ENCODE results near the gene PIK3CD. TPM values are rescaled to one million over a fixed set of nuclear protein-coding genes. Genes with fewer than 3 reads are reported as not detected.

PIK3CD gene
- total and polyA plus RNA-seq, 2 of the 8 experiments (the other 6 are each of a cell fraction or from before 2014, with no cell fraction given), result 20.6 to 24.1 TPM

DNA sequence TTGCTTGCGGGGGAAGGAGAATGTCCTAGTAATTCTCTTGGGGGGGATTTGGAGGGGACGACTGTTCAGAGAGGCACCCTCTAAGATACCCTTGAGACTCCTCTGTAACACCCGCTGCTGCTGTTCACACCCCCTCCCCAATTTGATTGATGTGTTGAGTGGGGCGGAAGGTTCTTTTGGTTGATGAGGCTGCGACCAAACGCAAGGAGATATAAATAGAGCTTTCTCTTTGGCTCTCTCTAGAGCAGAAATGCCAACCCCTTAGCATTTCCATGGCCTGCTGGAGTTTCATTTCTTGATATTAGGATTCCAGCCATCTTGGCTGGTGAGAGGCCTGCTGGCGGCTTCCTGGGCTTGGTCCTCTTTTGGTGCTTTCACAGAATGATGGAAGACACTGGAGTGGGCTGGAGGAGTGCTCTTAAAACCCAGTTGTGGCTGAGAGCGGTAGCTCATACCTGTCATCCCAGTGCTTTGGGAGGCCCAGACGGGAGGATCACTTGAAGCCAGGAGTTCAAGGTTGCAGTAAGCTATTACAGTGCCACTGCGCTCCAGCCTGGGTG, 2.0 kb downstream of the PIK3CD start:
- H3K79me1 ChIP-seq (ENCODE audit: low read depth, low read length), result no peaks in the 10 kb centered on the region
- H4K5ac ChIP-seq (ENCODE audit: insufficient read length, low read depth, low read length), result no peak overlapping the region
- no peak overlapping the region for H2BK12ac ChIP-seq (ENCODE audit: low read depth, low read length)
- no peak overlapping the region for H3K27ac ChIP-seq (ENCODE audit: low read depth, low read length)
- no peaks in the 10 kb centered on the region for H3K9me3 ChIP-seq (ENCODE audit: insufficient read depth in 2 of 2, low read depth in 1 of 2, low read length in 1 of 2)
- no peak for DNase-seq (ENCODE audit: low read depth in 1 of 2, low spot score in 2 of 2)
- H3K56ac ChIP-seq (replicated peaks; ENCODE audit: insufficient read length, low read depth, low read length), result no peak overlapping the region
- H3K36me3 ChIP-seq (ENCODE audit: control insufficient read depth in 2 of 4, insufficient read depth in 4 of 4, low read length in 3 of 4), result no peaks in the 10 kb centered on the region
- no peak overlapping the region for H2AK5ac ChIP-seq (ENCODE audit: low read depth, low read length)
- H3K4ac ChIP-seq (replicated peaks; ENCODE audit: insufficient read length, low read depth, low read length), result no peak overlapping the region
- H3K4me1 ChIP-seq (replicated peaks in 1 of 4; ENCODE audit: control insufficient read depth in 3 of 4, insufficient read depth in 4 of 4, low read length in 3 of 4), result peaks cover 0 to 3% (median 0%) of the 10 kb centered on the region in 4 experiments; a peak in 3 of 7 replicates
- H2AFZ ChIP-seq (ENCODE audit: low read length), result no peak overlapping the region
- H3K4me2 ChIP-seq (ENCODE audit: insufficient read depth in 1 of 2, low read depth in 2 of 2, low read length in 2 of 2), result no peak overlapping the region; a peak in 1 of 4 replicates
- H3K18ac ChIP-seq (ENCODE audit: extremely low read depth, low read length), result no peak overlapping the region
- 0 out of 2 replicates have a peak overlapping the region, but pooled peaks have one; percentile 61 for H2BK15ac ChIP-seq (ENCODE audit: low read length)
- H3K4me3 ChIP-seq (ENCODE audit: extremely low read depth in 1 of 4, insufficient read depth in 2 of 4, low read depth in 3 of 4, low read length in 4 of 4), result no peak overlapping the region
- CTCF ChIA-PET (ENCODE audit: partially characterized antibody), result interaction anchor here (0.7 to 2.0 kb wide), 13 partner anchors 9 to 69 kb away, joined by 3 to 11 read pairs (median 3); no protein-coding TSS in a partner anchor
- H3K79me2 ChIP-seq (ENCODE audit: control insufficient read depth in 1 of 2, insufficient read depth in 2 of 2, low read length in 2 of 2), result no peaks in the 10 kb centered on the region
- no peak overlapping the region for H3K9ac ChIP-seq (replicated peaks in 1 of 4; ENCODE audit: extremely low read depth in 1 of 4, low read depth in 3 of 4, low read length in 3 of 4)
- WGBS, 2 experiments (ENCODE audit: extremely low coverage in 1 of 2, insufficient coverage in 1 of 2, insufficient read length in 1 of 2, insufficient replicate concordance in 2 of 2, low coverage in 1 of 2, low lambda C conversion rate in 2 of 2, missing lambda C conversion rate in 1 of 2), result 90% methylated on average over 10 of the region's 10 CpGs; no CpG with 5 or more reads in 1 of the 2 experiments
- H2BK5ac ChIP-seq (ENCODE audit: low read depth, low read length), result no peak overlapping the region; the same call in 1 of the 2 replicates
- no peak for FAIRE-seq
- H3K27me3 ChIP-seq (replicated peaks in 1 of 4; ENCODE audit: control insufficient read depth in 3 of 4, extremely low read depth in 1 of 4, insufficient read depth in 3 of 4, low read length in 3 of 4), result peaks cover 5 to 33% (median 29%) of the 10 kb centered on the region in 4 experiments
- no peak overlapping the region for H3K14ac ChIP-seq (ENCODE audit: insufficient read length)
- no peak overlapping the region for H4K8ac ChIP-seq (ENCODE audit: extremely low read depth, insufficient read depth, low read length)
- H3K23me2 ChIP-seq (ENCODE audit: low read depth, low read length), result peaks cover 8% of the 10 kb centered on the region
- H2BK20ac ChIP-seq (ENCODE audit: low read length), result no peak overlapping the region
- H4K20me1 ChIP-seq (replicated peaks in 1 of 2; ENCODE audit: control insufficient read depth in 1 of 2, insufficient read depth in 2 of 2, low read length in 2 of 2), result no peaks in the 10 kb centered on the region
- H3K23ac ChIP-seq (ENCODE audit: insufficient read length), result no peak overlapping the region
- H4K91ac ChIP-seq (replicated peaks; ENCODE audit: insufficient read length, low read length), result no peak overlapping the region
- POLR2A ChIA-PET (ENCODE audit: partially characterized antibody), result interaction anchor here (1.2 to 1.3 kb wide), 2 partner anchors 21 to 58 kb away, joined by 3 read pairs; no protein-coding TSS in a partner anchor
- no peak overlapping the region for H2BK120ac ChIP-seq (replicated peaks; ENCODE audit: low read depth, low read length)
- no peak for TF ChIP-seq EP300 (IDR thresholded peaks at IDR 0.05; ENCODE audit: borderline replicate concordance in 1 of 2, low read depth in 2 of 2, low read length in 2 of 2)
- TF ChIP-seq CHD2 (IDR thresholded peaks at IDR 0.05; ENCODE audit: low read length), result no peak
- TF ChIP-seq KDM1A (IDR thresholded peaks at IDR 0.05; ENCODE audit: borderline replicate concordance, low read length), result no peak
- no peak for TF ChIP-seq RAD21 (IDR thresholded peaks at IDR 0.05 in 1 of 2, conservative IDR thresholded peaks at IDR 0.05 in 1 of 2; ENCODE audit: low read depth in 2 of 2, low read length in 2 of 2)
- TF ChIP-seq EGR1 (IDR thresholded peaks at IDR 0.05; ENCODE audit: borderline replicate concordance, low read depth, low read length), result no peak
- no peak for TF ChIP-seq YY1 (IDR thresholded peaks at IDR 0.05; ENCODE audit: low read depth, low read length)
- TF ChIP-seq, protein P1, sequence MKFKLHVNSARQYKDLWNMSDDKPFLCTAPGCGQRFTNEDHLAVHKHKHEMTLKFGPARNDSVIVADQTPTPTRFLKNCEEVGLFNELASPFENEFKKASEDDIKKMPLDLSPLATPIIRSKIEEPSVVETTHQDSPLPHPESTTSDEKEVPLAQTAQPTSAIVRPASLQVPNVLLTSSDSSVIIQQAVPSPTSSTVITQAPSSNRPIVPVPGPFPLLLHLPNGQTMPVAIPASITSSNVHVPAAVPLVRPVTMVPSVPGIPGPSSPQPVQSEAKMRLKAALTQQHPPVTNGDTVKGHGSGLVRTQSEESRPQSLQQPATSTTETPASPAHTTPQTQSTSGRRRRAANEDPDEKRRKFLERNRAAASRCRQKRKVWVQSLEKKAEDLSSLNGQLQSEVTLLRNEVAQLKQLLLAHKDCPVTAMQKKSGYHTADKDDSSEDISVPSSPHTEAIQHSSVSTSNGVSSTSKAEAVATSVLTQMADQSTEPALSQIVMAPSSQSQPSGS (IDR thresholded peaks at IDR 0.05; ENCODE audit: low read length), result no peak
- no peak for TF ChIP-seq TEAD4 (IDR thresholded peaks at IDR 0.05; ENCODE audit: low read depth, low read length)
- no peak for TF ChIP-seq CBX8 (IDR thresholded peaks at IDR 0.05; ENCODE audit: borderline replicate concordance, low read depth, low read length)
- TF ChIP-seq ASH2L (IDR thresholded peaks at IDR 0.05; ENCODE audit: low read length), result no peak
- TF ChIP-seq SIX5 (IDR thresholded peaks at IDR 0.05; ENCODE audit: low read depth, low read length), result no peak
- no peak for TF ChIP-seq JUND (IDR thresholded peaks at IDR 0.05; ENCODE audit: low read length)

Measured in H1 (cell line).